Sigmoid colon (tissue), 4 donors: ENCODE data around the gene SYPL1.

Experiments used
- EP300 ChIP-seq, 4 donors: sonication (generic); formaldehyde crosslinking; IDR thresholded peaks; one replicate each; pipeline ENCODE4 v1.6.1; 2017; ENCODE audit warnings: antibody characterized with exemption in 4 of 4
- POLR2AphosphoS5 ChIP-seq, 4 donors: sonication (generic); formaldehyde crosslinking; IDR thresholded peaks; one replicate each; pipeline ENCODE4 v1.6.1; 2017; ENCODE audit warnings: antibody characterized with exemption in 4 of 4
- TF ChIP-seq, protein P1 (sequence below), 4 experiments: fragments of 450-650 bp in 3 of 4; fragments of 200-600 bp in 1 of 4; IDR thresholded peaks; one replicate each; pipeline ENCODE4 v1.5.1; 2016 to 2019; ENCODE audit warnings: antibody characterized with exemption in 4 of 4, mild to moderate bottlenecking in 3 of 4, moderate library complexity in 2 of 4

DNA sequence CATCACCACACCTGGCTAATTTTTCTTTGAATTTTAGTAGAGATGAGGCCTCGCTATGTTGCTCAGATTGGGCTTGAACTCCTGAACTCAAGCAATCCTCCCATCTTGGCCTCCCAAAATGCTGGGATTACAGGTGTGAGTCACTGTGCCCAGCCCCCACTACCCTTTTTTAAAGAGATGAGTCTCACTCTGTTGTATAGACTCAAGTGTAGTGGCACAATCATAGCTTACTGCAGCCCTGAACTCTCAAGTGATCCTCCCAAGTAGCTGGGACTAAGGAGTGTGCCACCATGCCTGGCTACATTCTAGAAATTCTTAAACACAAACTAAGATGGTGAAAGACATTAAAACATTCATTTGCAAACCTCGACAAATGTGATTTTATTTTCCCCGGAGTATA lies 12.6 kb downstream of the SYPL1 start:
- TF ChIP-seq EP300 (IDR thresholded peaks at IDR 0.05) (no peak), POLR2AphosphoS5 (IDR thresholded peaks at IDR 0.05) (no peak)
- TF ChIP-seq, protein P1, sequence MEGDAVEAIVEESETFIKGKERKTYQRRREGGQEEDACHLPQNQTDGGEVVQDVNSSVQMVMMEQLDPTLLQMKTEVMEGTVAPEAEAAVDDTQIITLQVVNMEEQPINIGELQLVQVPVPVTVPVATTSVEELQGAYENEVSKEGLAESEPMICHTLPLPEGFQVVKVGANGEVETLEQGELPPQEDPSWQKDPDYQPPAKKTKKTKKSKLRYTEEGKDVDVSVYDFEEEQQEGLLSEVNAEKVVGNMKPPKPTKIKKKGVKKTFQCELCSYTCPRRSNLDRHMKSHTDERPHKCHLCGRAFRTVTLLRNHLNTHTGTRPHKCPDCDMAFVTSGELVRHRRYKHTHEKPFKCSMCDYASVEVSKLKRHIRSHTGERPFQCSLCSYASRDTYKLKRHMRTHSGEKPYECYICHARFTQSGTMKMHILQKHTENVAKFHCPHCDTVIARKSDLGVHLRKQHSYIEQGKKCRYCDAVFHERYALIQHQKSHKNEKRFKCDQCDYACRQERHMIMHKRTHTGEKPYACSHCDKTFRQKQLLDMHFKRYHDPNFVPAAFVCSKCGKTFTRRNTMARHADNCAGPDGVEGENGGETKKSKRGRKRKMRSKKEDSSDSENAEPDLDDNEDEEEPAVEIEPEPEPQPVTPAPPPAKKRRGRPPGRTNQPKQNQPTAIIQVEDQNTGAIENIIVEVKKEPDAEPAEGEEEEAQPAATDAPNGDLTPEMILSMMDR (IDR thresholded peaks at IDR 0.05) = no peak
